Measurements from ENCODE around the gene TPP1.

TPP1 gene

DNA sequence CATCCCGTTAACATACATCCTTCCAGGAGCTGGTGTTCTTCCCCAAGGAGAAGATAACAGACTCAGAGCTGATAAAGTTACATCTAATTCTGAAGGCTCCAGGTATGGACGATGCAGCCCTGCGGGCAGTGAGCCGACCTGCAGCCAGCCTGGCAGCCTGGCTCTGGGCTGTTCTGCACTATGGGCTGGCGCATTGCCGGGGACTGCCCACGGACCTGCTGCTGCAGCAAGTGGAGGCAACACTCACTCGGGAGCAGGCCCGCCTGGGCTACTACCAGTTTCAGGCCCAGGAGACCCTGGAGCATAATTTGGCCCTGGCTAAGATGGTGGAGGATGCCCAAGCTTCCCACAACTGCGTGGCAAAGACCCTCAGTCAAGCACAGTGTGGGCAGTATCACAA lies 55.6 kb downstream of the TPP1 start:
- H3K27me3 ChIP-seq = no peaks in the 10 kb centered on the region
- H3K9me3 ChIP-seq = no peaks in the 10 kb centered on the region
- no peaks in the 10 kb centered on the region for H3K36me3 ChIP-seq
- H3K27ac ChIP-seq = no peak overlapping the region
- H3K4me3 ChIP-seq (ENCODE audit: low read depth in 1 of 2, low read length in 1 of 2) = no peak overlapping the region
- no peak for TF ChIP-seq CTCF (IDR thresholded peaks at IDR 0.05)
- no peaks in the 10 kb centered on the region for H3K4me1 ChIP-seq (ENCODE audit: control insufficient read depth in 1 of 2, insufficient read depth in 1 of 2, low read depth in 1 of 2, low read length in 1 of 2)

DNA sequence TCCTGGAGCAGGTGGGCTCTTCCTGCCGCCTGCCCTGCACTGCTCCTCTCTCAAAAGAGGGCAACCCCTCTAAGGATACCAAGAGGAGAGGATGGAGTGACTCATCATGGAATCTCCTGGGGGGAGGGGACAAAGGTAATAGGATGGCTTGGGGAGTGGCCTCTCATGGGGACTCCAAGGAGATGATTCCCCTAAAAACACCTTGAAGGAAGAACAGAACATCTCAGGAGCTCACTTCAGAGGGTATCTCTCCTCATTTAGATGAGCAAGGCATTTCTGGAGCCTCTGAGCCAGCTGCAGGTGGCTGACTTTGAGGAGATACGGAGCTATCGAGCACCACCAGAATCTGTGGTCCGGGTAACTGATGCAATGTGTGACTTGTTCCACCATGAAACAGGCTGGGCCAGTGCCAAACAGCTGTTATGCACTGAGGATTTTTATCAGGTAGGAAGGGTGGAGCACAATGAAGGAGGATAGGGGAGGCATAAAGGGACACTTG lies 56.1 kb downstream of the TPP1 start:
- TF ChIP-seq CTCF (IDR thresholded peaks at IDR 0.05) = no peak
- no peaks in the 10 kb centered on the region for H3K36me3 ChIP-seq

More for the DNA sequence above, 56.1 kb downstream of the TPP1 start:
- no peaks in the 10 kb centered on the region for H3K27me3 ChIP-seq
- H3K4me3 ChIP-seq (ENCODE audit: low read depth in 1 of 2, low read length in 1 of 2) = no peak overlapping the region
- H3K4me1 ChIP-seq (ENCODE audit: control insufficient read depth in 1 of 2, insufficient read depth in 1 of 2, low read depth in 1 of 2, low read length in 1 of 2) = no peaks in the 10 kb centered on the region
- no peaks in the 10 kb centered on the region for H3K9me3 ChIP-seq
- H3K27ac ChIP-seq = no peak overlapping the region

All from neutrophil (primary cell).